Activated CD4-positive, alpha-beta T cell treated with anti-CD3 and anti-CD28 coated beads for 1 hour (primary cell): ENCODE results near the gene CROCC2.

Experiments
- DNase-seq: peaks from one replicate; pipeline ENCODE4 v3.0.0-alpha.2; 2020

CROCC2 gene

DNA sequence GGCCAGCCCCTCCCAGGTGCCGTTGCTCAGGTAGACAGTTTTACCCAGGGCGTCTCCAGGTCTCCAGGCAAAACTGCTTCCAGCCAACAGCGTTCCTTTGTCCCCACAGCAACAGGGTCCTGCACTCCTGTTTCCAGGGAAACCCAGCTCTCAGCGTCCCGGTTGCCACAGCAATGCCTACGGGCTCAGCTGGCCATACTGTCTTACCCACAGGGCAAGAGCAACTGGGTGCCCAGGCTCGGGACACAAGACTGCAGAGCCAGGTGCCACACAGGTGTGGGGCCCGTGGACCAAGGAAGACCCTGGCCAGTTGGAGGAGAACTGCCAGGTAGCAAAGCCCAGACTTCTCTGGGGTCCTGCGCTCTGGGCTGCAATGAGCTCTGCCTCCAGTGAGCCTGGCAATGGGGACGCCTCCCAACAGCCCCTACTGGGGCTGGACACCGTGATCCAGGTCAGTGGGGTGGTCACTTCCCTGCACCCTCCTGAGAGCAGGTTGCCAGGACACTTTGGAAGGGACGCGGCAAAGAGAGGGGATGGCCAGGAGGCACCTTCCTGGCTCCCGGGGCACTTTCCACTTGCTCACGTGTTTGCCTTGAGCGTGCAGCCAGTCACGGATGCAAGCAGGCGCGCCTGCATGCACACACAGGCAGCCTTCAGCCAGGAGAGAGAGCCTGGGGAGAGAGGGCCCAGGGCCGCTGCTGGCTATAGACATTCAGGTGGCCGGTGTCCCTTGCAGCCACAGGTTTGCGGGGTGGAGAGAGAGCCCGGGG is at the start of gene CROCC2:
Gene CROCC2, plus strand, starts transcription at position 196 of the 770 bp plus-strand sequence. Its CDS starts 178 bp downstream, at position 374.
- no peak for DNase-seq

DNA sequence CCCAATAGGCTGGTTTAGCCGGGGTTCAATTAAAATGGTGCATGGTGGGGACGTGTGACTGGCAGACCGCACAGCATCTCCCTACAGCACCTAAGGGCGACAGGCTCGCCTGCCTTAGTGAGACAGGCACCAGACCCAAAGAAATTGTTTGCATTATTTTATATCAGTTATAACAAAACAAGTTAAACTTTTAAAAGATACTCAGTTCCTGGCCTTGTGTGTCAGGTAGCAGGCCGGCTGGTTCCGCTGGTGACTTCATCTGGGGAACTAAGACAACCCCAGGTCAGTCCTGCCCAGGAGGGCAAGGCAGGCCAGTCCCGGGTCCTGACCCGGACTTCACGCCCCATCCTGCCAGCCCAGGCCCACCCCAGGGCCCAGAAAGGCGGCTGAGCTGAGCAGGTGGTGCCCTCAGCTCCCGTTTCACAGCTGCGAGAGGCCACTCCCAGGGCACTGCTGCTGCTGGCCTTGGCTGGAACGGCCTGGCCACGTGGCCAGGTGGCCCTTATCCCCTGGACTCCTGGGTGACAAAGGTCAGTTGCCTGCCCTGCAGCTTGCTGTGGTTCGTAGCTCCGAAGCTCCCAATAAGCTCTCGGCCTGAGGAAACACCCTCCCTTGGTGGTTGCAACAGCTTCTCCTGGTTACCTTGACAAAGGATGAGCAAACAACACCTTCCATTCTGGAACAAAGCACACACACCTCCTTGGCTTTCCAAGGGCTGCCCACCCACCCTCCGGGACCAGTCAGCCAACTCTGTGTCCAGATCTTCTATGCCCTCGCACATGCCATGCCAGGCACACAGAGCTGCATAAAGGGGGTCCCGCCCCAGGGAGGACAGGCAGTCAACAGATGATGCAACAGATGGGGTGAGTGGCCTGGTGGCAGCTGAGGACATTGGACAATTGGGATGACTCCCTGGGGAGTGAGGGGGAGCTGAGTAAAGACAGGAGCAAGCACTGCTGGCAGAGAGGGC is 48.8 kb upstream of the CROCC2 start:
- DNase-seq: no peak

DNA sequence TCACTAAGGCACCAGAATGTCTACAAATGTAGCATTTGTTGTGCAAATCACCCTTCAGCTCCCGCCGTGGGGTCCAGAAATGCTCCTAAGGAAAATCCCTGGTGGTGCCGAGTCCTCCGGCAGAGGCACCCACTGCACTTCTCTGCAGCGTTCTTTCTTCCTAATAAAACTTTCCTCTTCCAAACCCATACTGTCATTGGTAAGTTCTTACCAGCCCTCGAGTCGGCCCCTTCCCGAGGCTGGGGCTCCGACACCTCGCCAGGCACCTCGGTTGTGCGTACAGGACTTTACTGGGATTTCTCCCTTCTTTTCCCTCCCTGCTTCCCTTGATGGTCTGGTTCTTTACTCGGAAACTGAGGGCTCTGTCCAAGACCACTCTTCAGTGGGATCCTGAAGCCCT is 47.8 kb upstream of the CROCC2 start:
- no peak for DNase-seq

DNA sequence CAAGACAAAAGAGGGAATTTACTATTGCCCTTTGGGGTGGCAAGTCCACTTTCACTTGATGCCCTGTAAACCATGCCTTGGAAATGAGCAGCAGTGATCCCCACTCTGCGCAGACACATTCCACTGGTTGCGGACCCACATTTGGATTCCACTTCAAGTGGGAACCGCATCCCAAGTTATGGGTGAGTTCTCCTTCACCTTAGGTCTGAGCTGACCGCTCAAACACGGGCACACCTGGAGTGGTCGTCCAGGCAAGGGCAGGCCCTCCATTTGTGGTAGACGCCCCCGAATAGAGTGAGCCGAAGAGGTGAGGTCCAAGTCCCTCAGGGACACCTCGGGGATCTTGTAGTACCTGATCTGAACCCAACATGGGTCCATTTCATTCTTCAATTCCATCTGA is 47.3 kb upstream of the CROCC2 start:
- no peak for DNase-seq

DNA sequence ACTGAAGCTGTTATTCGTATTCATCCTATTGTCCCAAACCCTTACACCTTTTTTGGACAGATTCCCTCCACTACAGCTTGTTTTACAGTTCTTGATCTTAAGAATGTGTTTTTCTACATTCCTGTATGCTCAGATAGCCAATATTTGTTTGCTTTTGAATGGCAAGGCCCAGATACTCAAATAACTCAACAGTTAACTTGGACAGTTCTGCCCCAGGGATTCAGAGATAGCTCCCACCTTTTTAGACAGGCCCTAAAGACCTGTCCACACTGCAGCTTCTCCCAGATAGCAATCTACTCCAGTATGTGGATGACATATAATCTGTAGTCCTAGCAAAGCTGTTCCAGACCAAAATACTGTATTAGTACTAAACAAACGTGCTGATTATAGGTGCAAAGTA is 44.6 kb upstream of the CROCC2 start:
- no peak for DNase-seq

DNA sequence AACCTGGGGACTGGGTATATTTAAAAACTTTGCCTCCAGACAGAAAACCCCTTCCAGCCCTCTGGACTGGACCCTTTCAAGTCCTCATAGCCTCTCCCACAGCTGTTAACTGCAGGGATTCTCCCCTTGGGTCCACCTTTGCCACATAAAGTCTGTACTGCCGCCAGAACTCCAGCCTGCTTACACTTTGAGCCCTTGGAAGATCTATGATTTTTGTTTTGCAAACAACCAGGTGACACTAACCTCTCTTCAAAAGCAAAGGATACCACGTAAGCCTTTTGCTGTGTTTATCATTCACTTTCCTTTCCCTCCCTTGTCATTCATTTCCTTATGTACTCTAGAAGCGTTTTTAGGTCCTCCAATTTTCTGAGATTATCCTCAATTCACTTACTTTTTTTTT is 41.7 kb upstream of the CROCC2 start:
- no peak for DNase-seq

DNA sequence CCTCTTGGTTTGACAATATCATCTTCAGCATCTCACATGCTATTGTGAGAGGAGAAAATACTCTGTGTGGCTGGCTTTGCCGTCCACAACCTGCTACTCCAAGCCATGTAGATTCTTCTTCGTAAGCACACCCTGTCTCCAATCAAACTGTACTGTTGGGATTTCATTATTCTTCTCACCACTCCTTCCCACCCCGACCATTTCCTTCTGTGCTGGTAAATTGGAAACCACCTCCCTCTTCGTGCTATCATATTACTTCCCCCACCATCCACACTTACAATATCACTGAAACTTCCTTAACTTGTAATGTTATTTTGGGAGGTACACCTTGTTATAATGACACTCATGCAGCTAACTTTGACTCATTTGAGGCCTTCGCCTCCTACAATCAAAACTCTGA is 40.7 kb upstream of the CROCC2 start:
- no peak for DNase-seq

DNA sequence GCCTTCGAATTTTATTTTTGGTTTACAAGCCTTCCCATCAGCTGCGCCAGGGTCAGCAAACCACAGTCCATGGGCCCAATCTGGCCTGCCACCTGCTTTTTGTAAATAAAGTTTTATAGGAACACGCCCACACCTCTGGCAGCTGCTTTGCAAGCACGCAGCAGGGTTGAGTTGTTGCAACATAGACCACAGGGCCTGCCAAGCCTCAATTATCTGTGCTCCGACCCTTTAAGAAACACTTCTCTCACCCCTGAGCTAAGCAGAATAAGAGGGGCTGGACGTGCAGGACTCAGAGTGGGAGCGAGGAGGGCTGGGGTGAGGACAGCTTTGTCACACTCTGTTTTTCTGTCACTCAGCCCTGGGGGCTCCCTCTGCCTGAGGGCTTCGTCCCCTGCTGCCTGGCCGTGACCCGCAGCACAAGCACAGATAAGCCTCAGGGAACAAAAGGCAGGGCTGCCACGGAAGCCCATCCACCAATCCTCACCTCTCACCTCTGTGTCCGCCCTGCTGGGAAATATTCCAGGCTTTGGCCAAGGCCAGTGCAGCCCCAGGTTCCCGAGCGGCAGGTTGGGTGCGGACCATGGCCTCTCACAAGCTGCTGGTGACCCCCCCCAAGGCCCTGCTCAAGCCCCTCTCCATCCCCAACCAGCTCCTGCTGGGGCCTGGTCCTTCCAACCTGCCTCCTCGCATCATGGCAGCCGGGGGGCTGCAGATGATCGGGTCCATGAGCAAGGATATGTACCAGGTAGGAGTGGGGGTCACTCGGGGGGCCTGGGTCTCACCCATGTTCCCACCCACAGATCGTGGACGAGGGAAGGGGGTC is 37.6 kb upstream of the CROCC2 start, which contains the start of gene AGXT:
Gene AGXT, plus strand, starts transcription at position 539 of the 823 bp plus-strand sequence. Its CDS starts 42 bp downstream, at position 581.
- no peak for DNase-seq

DNA sequence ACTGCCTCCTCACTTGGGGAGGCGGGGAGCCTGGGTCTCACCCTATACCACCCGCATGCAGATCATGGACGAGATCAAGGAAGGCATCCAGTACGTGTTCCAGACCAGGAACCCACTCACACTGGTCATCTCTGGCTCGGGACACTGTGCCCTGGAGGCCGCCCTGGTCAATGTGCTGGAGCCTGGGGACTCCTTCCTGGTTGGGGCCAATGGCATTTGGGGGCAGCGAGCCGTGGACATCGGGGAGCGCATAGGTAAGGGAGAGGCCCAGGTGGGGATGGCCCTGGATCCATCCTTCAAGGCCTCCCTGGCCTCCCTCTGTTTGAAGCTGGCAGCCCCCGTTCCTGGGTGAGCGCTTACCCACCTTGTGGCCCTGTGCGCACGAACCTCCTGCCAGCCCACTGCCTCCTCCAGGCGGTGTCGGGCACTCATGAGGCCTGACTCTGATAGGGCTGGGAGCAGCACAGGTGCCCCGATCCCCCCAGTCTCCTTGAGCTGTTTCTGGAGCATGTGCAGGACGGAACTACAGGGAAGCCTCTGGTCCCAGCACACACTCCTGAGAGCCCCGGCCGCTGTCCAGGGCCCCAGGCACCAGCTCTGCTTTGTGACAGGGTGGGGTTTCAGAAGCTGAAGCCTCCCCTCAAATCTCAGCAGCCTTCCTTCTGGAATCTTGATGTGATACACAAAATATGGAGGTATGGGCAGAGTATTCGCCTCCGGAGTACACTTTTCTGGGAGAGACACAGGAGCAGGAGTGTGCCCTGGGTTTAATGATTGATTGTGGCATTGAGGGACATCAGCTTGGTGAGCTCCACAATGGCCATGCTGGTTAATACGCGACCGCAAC is 36.8 kb upstream of the CROCC2 start:
- no peak for DNase-seq

DNA sequence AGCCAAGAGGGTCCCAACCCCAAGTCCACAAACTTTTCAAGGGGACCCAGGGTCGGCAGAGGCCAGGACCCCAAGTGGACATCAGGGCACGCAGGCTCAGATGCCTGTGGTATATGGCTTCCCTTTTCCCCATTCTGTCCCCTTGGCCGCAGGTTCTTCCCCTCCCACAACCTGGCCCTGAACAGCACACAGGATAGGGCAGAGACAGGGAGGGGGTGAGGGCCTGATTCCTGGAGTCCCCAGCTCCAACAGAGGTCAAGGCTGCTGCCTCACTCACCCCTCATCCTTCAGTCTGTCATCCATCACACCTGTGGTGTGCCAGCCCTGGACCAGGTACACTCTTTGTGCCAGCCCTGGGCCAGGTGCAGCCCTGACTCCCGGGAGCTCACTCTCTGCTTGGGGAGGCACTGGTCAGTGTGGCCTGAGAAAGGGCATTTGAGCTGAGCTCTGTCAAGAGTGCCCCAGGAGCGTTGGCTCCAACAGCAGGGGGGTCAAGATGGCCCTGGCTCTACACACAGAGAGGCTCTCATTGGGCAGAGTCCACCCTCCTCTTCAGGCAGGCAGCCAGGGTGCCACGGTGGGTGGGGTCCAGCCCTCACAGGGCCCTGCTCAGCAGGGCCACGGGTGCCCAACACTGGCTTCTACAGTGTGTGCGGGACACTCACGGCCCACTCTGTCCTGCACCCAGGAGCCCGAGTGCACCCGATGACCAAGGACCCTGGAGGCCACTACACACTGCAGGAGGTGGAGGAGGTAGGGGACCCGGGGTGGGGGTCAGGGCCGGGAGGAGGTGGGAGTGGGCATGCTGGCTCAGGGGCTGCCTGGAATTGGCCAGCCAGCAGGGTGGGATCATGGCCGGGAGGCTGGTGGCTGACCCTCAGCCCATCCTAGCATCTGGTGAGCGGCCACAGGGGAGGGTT is 35.9 kb upstream of the CROCC2 start:
- DNase-seq: no peak

DNA sequence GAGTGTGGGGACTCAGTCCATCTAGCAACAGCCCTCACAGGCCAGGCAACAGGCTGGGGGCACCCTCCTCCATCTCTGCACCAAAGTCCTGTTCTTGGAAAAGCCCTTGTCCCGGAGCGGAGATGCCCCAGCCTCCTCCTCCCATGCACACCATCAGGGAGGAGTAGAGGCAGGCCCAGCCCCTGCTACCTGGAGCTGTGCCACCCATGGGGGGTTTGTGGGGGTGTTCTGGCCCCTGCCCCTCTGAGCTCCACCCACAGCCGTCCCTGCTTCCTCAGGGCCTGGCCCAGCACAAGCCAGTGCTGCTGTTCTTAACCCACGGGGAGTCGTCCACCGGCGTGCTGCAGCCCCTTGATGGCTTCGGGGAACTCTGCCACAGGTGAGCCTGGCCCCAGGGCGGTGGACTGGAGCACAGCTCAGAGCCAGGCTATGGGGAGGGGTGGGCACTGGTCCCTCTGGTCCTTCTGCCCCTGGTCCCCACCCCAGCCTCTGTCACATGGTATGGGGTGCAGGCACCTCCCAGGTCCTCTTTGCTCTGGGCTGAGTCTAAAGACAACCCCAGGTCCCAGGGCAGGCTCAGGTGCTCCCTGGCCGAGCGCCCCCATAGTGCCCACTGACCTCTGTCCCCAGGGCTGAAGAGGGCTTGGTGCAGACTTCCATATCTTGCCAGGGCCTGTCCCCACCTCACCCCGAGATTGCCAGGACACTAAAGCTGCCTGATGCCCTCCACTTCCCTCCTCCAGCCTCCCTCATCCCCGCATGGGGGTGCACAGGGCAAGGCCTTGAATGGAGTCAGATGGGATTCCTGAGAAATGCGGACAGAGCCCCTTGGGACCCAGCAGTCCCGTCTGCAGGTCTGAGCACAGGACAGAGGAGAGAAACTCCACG is 34.8 kb upstream of the CROCC2 start:
- DNase-seq: no peak

DNA sequence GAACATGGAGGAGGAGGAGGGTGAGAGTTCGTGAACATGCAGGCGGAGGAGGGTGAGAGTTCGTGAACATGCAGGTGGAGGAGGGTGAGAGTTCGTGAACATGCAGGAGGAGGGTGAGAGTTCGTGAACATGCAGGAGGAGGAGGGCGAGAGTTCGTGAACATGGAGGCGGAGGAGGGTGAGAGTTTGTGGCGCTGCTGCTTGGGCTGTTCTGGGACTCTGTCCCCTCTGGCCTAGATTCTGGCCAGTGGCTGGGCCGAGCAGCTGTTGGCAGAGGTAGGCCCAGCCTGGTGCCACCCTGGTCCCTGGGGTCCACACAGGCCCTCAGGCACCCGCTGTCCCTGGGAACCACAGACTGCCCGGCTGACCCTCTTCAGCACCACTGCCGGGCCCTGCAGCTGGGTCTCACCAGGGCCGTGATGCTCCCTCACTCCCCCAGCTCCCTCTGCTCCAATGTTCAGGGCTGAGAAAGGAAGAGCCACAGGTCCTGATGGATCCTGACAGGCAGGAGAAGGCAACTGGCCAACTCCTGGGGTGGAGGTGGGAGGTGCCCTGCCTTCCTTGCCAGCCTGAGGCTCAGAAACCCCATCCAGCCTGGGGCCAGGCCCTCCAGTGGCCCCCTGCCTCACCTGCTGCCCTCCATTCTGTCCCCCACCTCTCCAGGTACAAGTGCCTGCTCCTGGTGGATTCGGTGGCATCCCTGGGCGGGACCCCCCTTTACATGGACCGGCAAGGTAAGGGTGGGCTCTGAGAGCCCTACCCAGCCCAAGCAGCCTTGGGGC is 33.6 kb upstream of the CROCC2 start:
- DNase-seq: no peak

DNA sequence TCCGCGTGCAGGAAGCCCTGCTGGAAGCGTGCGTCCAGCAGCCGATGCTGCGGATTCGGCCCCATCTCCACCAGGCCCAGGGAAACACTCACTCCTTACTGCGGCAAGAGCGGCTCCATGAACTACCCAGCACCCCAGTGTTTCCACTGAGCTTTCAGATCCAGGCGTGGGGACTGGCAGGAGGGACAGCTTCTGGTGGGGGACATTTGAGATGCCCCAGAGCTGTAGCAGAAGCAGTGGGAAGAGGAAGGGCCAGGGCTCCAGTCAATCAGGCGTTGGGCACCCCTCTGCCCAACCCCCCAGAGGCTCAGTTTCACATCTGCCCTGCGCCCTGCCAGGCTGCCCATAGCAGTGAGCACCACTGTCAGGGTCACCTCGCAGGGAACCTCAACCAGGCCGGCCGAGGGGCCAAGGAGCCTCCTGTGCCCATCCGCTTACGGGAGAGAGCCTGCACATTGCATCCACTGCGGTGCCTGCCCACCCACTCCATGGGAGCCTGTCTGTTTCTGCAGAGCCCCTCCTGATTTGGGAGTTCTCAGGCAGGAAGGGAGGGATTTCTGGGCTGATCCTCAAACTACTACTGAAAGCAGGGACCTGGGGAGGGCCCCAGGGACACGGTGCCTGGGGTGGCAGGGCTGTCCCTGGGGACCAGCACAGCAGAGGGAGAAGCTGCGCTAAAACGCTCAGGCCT is 32.9 kb upstream of the CROCC2 start:
- no peak for DNase-seq

DNA sequence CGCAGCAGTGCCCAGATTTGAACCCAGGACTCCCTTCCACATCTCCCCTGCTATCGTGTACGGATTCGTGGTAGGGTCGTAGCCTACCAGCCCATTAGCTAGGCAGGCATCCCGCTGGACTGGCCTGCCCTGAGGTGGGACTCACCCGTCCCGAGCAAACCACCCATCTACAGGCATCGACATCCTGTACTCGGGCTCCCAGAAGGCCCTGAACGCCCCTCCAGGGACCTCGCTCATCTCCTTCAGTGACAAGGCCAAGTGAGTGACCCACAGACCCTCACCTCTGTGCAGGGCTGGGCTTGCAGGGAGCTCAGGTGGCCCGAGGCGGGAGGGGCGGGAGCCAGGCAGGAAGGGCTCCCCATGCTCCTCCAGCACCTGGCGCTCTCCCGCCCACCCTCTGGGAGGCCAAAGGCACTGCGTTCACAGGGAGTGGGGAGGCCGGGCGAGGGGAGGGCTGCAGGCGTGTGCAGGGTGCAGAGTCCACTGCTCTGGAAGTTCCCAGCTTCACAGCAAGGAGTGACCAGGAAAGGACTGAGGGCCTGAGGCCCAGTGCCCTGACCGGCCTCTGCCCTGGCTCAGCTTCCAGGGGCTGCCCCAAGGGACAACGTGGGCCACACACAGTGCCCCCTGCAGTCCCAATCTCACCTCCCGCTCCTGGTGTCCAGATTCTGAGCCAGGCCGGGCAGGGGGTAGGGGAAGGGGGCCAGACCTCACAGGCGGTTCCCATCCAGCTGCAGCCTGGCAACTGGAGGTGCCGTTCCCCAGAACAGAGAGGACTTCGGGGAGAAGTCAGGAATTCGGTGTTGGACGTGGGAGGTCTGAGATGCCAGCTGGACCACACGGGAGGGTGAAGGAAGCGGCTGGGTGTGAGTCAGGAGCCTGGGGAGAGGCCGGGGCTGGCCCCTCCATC is 32.1 kb upstream of the CROCC2 start:
- no peak for DNase-seq

DNA sequence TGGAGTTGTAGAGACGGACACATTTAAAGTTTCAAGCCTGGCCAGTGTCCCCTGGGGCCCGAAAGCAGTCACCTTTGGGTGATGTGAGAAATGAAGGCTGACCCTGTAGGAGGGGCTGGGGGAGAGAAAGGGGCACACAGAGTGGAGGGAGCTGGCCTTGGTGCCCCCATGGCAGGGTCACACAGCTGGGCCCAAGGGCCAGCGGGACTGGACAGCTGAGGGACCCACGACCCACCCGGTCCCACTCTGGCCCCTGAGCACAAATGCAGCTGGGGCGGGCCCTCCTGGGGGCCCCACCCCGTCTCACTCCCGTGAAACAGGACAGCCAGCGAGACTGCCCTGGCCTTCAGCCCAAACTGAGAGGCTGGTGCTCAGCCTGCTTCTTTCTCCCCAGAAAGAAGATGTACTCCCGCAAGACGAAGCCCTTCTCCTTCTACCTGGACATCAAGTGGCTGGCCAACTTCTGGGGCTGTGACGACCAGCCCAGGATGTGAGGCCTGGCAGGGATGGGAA is 31.4 kb upstream of the CROCC2 start:
- DNase-seq: no peak

DNA sequence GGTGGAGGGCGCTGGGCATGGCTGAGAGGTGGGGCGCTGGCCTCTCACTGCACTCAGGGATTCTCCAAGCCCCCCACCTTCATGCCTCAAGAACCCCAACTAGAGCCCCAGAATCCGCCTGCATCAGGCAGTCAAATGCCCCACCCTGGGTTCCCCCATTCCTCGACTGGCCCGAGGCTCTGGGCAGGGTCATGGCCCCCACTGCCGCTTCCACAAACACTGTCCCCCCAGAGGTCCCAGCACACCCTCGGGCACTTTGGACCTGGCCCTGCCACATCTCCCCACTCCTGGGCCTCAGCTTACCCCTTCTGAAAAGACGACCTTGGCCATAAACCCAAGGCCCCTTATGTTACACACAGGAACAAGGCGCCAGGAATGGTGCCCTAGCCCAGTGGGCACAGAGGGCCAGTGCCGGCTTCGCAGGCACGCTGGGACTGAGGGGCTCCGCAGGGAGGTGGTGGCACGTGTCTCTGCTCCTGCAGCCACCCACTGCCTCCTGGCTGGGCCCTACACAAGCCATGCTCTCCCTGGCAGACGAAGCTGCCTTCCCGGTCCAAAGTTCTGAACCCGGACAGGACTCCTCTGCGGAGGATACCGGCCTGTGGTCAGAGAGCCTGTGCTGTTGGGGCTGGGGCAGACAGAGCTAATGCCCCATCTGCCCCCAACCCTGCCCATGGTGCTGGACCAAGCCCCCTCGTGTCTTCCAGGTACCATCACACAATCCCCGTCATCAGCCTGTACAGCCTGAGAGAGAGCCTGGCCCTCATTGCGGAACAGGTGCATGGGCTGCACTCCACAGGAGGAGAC is 30.7 kb upstream of the CROCC2 start:
- no peak for DNase-seq
